HCT116 (cell line): Measurements from ENCODE around the gene FAM83E.

Experiments
- CTCF ChIP-seq, 3 experiments: fragments of 200-600 bp in 1 of 3; sonication (generic) in 1 of 3; IDR thresholded peaks in 2 of 3; conservative IDR thresholded peaks in 1 of 3; 2 replicates each; pipeline ENCODE4 v1.5.1; 2012 to 2017; ENCODE audit warnings: low read depth in 2 of 3, low read length in 2 of 3, antibody characterized with exemption in 1 of 3, borderline replicate concordance in 1 of 3, control low read depth in 1 of 3, mild to moderate bottlenecking in 1 of 3, mixed read lengths in 1 of 3, mixed run types in 1 of 3, moderate library complexity in 1 of 3; ENCODE audit not compliant: insufficient read depth in 1 of 3
- ELF1 ChIP-seq: IDR thresholded peaks from 2 replicates; pipeline ENCODE4 v1.6.1; 2012; ENCODE audit warnings: low read depth, borderline replicate concordance
- EZH2 ChIP-seq: fragments of 200-600 bp; sonication (generic); IDR thresholded peaks from 2 replicates; pipeline ENCODE4 v1.6.1; 2017; ENCODE audit warnings: antibody characterized with exemption, mixed run types
- FOSL1 ChIP-seq: IDR thresholded peaks from 2 replicates; pipeline ENCODE4 v1.6.1; 2012; ENCODE audit warnings: low read depth
- POLR2A ChIP-seq: IDR thresholded peaks from 2 replicates; pipeline ENCODE4 v1.7.0; 2011; ENCODE audit warnings: borderline replicate concordance; ENCODE audit not compliant: insufficient read depth, insufficient read length; ENCODE audit errors: extremely low read depth
- POLR2AphosphoS5 ChIP-seq: IDR thresholded peaks from 2 replicates; pipeline ENCODE4 v1.6.1; 2011; ENCODE audit warnings: mild to moderate bottlenecking, low read depth, low read length, moderate library complexity
- YY1 ChIP-seq: IDR thresholded peaks from 2 replicates; pipeline ENCODE4 v1.6.1; 2011; ENCODE audit warnings: low read length, low read depth, moderate library complexity, mild to moderate bottlenecking; ENCODE audit not compliant: insufficient replicate concordance; ENCODE audit errors: extremely low read depth
- ZBTB33 ChIP-seq: IDR thresholded peaks from 2 replicates; pipeline ENCODE4 v1.6.1; 2011; ENCODE audit warnings: mild to moderate bottlenecking, low read length, moderate library complexity; ENCODE audit not compliant: insufficient replicate concordance; ENCODE audit errors: extremely low read depth
- ZFX ChIP-seq: fragments of 450-650 bp; IDR thresholded peaks from 2 replicates; pipeline ENCODE4 v1.6.1; 2017
- TF ChIP-seq, protein P1 (sequence below): IDR thresholded peaks from 2 replicates; pipeline ENCODE4 v1.6.1; 2012; ENCODE audit warnings: low read depth
- TF ChIP-seq, protein P2 (sequence below): IDR thresholded peaks from 2 replicates; pipeline ENCODE4 v1.6.1; 2012

- TF ChIP-seq ZFX: no peak
- no peak for TF ChIP-seq CTCF (IDR thresholded peaks at IDR 0.05 in 2 of 3, conservative IDR thresholded peaks at IDR 0.05 in 1 of 3; ENCODE audit: borderline replicate concordance in 1 of 3, insufficient read depth in 1 of 3, low read depth in 2 of 3, low read length in 2 of 3)
- no peak for TF ChIP-seq POLR2A
- no peak for TF ChIP-seq YY1
- no peak for TF ChIP-seq FOSL1
- TF ChIP-seq ELF1: no peak
- TF ChIP-seq POLR2AphosphoS5: no peak
- TF ChIP-seq, protein P1, sequence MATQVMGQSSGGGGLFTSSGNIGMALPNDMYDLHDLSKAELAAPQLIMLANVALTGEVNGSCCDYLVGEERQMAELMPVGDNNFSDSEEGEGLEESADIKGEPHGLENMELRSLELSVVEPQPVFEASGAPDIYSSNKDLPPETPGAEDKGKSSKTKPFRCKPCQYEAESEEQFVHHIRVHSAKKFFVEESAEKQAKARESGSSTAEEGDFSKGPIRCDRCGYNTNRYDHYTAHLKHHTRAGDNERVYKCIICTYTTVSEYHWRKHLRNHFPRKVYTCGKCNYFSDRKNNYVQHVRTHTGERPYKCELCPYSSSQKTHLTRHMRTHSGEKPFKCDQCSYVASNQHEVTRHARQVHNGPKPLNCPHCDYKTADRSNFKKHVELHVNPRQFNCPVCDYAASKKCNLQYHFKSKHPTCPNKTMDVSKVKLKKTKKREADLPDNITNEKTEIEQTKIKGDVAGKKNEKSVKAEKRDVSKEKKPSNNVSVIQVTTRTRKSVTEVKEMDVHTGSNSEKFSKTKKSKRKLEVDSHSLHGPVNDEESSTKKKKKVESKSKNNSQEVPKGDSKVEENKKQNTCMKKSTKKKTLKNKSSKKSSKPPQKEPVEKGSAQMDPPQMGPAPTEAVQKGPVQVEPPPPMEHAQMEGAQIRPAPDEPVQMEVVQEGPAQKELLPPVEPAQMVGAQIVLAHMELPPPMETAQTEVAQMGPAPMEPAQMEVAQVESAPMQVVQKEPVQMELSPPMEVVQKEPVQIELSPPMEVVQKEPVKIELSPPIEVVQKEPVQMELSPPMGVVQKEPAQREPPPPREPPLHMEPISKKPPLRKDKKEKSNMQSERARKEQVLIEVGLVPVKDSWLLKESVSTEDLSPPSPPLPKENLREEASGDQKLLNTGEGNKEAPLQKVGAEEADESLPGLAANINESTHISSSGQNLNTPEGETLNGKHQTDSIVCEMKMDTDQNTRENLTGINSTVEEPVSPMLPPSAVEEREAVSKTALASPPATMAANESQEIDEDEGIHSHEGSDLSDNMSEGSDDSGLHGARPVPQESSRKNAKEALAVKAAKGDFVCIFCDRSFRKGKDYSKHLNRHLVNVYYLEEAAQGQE: no peak
- no peak for TF ChIP-seq ZBTB33
- TF ChIP-seq, protein P2, sequence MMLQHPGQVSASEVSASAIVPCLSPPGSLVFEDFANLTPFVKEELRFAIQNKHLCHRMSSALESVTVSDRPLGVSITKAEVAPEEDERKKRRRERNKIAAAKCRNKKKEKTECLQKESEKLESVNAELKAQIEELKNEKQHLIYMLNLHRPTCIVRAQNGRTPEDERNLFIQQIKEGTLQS: no peak
- no peak for TF ChIP-seq EZH2
These were observed 36.8 kb upstream of the FAM83E start for GRCh38 chr19:48651683-48652048.
